Activated T-cell treated with anti-CD3 and anti-CD28 coated beads for 4 hours (primary cell): ENCODE results near the gene RALA.
"Not testable (repeated sequence)": the region's sequence is repeated elsewhere in the genome, so short reads cannot be mapped to it uniquely, and the experiment has no call there.

Experiments
- DNase-seq: peaks from one replicate; pipeline ENCODE4 v3.0.0-alpha.2; 2020

Gene RALA

DNA sequence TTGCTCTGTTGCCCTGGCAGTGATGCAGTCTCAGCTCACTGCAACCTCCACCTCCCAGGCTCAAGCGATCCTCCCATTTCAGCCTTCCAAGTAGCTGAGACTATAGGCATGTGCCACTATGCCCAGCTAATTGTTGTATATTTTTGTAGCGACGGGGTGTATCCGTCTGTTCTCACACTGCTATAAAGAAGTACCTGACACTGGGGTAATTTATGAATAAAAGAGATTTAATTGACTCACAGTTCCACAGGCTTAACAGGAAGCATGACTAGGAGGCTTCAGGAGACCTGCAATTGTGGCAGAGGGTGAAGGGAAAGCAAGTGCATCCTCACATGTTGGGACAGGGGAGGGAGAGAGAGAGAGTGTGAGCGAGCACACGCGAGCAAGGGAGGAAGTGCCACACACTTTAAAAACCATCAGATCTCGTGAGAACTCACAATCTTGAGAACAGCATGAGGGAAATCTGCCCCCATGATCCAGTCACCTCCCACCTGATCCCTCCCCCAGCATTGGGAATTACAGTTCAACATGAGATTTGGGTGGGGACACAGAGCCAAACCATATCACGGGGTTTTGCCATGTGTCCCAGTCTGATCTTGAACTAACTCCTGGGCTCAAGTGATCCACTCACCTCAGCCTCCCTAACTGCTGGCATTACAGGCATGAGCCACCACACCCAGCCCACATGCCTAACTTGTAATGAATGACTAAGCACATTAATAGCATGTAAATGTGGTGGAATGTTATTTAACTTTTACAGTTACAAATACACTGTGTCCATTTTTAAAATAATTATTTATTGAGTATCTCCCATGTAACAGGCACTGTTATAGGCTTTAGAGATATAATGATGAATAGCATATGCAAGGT is 65.5 kb downstream of the RALA start:
- no peak for DNase-seq

DNA sequence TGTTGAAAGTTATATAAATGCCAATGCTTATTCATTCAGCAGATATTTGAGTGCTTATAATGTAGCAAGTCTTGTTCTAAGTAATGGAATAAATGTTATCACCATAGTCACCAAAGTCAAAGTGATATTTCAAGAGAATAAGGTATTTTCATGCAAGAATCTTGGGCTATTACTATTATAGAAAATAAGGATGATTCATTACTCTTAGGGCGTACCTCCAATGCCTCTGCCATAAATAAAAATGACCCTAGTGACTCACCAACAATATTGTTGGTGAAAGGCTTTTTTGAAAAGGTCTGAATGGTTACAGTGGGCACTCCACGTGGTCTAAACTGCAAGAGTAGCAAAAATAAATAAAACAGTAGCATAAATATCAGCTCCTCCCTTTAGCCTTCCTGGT is 68.4 kb downstream of the RALA start:
- no peak for DNase-seq

DNA sequence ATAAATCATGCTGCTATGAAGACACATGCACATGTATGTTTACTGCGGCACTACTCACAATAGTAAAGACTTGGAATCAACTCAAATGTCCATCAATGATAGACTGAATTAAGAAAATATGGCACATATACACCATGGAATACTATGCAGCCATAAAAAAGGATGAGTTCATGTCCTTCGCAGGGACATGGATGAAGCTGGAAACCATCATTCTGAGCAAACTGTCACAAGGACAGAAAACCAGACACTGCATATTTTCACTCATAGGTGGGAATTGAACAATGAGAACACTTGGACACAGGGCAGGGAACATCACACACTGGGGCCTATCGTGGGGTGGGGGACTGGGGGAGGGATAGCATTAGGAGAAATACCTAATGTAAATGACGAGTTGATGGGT is 69.7 kb downstream of the RALA start:
- not testable (repeated sequence) for DNase-seq

DNA sequence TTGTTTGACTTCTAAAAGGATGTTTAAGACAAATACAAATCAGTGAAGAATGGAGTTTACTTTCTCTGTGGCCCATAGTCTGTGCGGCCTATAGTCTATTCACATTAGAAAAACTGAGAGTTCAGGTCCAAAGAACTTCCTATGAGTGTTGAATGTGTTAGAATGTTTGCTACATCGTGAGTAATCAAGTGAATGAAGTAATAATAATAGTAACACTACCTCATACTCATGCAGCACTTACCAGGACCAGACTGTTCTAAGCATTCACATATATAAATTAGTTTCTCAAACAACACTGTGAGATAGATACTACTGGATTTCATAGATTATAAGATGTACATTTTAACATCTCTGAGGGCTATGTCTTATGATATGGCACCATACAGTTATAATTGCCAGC is 70.4 kb downstream of the RALA start:
- DNase-seq, result no peak

DNA sequence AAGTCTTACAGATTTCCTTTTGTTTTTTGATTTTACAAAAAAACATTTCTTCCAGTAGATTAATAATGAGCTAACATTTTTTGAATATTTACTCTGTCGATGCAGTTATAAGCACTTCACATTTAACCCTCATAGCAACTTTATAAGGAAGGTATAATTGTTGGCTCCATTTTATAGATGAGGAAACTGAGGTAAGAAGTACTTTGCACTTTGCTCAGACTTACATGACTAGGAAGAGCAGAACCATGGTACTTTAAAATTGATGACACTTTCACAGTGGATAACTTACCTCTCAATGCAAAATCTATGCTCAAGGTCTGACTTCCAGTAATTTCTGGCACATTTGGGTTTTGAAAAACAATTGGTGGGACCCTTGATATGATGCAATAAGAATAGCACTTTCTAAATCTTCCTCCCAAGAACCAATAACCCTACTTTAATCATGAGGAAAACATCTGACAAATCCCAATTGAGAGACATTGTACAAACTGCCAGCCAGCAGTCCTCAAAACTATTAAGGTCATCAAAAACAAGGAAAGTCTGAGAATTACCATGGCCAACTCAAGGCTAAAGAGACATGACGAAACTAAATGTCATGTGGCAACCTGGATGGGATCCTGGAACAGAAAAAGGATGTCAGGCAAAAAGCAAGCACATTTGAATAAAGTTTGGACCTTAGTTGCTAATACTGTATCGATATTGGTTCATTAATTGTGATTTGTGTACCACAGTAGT is 72.6 kb downstream of the RALA start:
- no peak for DNase-seq

DNA sequence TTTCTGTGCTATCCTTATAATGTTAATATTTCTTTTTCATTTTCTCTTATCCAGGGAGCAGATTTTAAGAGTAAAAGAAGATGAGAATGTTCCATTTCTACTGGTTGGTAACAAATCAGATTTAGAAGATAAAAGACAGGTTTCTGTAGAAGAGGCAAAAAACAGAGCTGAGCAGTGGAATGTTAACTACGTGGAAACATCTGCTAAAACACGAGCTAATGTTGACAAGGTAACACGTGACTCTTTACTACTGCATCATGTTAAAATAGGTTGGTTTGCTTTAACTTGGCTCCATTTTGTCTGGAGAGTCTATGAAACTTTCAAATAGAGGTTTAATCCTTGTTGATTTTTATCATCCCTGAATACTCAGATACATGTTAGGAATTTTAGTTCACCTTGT is 73.3 kb downstream of the RALA start:
- DNase-seq, result no peak

DNA sequence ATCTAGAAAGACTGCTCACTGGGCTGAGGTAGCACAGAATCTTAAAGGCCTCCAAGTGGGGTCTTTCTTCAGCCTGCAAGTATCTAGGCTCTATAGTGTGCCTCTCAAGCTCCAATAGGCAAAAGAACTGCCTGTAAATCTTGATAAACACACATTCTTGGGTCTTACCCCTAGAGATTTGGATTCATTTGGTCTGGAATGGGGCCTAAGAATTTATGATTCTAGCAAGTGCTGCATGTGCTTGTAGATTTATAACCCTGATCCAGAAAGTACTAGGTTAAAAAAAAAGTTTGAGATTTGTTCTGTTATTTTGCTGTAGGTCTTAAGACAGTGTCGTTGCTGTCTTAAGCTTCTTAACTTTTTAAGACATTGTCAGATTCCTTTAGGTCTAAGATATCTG is 74.1 kb downstream of the RALA start:
- DNase-seq, result no peak

DNA sequence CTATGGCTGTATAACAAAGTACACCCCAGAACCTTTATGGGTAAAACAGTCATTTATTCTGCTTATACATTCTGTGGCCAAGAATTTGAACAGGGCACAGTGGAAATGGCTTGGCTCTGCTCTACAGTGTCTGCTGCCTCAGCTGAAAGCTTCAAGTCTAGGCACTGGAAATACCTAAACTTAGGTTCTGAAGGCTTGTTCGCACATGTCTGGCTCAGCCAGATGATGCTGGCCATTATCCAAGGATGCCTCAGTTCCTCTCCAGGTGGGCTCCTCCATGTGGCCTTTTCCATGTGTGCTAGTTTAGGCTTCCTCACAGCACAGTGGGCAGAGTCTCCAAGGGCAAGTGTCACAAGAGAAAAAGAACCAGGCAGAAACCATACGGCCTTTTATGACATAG is 76.8 kb downstream of the RALA start:
- no peak for DNase-seq

DNA sequence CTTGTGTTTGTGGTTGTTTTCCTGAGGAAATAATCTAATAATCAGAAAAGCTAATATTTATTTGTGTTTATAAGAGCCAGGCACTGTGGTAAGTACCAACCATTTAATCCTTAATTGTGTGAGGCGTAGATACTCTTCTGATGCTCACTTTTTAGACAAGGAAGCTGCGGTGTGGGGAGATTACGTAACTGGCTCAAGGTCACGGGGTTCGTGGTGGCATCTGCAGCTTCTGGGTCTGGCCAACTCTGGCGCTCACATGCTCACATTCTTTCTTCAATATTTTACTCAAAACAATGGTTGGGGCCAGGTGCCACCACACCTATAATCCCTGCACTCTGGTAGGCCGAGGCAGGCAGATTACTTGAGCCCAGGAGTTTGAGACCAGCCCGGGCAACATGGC is 77.6 kb downstream of the RALA start:
- DNase-seq, result no peak

DNA sequence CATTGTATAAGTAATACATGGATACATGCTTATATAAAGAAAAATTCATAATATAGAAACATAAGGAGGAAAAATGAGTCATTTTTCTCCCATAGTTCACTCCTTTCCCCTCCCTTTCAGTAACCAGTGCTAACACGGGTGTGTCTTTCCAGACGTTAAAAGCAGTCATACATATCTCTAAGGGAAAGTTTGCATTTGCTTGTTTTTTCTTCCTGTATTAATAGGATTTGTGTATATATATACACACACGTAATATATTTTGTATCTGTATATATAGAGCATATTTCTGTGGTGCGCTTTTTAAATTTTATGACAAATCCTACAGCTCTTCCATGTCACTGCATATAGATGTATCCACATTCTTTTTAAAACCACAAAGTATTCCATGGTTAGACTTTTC is 78.8 kb downstream of the RALA start:
- DNase-seq, result no peak

DNA sequence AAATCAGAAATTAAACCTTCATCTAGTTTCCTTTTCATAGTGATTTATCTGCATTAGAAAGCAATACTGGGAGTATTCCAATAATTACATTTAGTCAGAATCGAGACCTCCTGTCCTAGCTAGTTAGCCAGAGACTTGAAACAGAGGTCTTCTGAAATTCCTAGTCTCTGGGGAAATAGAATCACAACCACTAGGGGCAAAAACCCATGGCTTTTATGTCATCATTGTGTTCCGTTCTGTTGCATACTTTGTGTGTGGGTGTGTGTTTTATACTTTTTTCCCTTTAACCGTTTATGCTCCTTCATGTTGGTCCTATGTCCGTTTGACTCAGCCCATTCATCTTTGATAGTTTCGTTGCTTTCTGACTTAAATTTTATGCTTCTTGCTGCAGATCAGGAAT is 79.8 kb downstream of the RALA start:
- DNase-seq, result no peak

DNA sequence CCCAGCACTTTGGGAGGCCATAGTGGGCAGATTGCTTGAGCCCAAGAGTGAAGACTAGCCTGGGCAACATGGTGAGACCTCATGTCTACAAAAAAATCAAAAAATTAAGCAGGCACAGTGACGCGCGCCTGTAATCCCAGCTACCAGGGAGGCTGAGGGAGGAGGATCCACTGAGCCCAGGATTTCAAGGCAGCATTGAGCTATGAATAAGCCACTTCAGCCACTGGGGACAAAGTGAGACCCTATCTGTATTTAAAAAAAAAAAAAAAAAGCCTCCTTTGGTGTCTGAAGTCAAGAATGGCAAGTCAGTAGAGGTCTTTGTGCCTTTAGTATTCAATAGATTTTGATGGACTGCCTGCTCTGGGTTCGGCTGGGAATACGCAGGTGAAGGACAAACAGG is 85.7 kb downstream of the RALA start:
- no peak for DNase-seq

DNA sequence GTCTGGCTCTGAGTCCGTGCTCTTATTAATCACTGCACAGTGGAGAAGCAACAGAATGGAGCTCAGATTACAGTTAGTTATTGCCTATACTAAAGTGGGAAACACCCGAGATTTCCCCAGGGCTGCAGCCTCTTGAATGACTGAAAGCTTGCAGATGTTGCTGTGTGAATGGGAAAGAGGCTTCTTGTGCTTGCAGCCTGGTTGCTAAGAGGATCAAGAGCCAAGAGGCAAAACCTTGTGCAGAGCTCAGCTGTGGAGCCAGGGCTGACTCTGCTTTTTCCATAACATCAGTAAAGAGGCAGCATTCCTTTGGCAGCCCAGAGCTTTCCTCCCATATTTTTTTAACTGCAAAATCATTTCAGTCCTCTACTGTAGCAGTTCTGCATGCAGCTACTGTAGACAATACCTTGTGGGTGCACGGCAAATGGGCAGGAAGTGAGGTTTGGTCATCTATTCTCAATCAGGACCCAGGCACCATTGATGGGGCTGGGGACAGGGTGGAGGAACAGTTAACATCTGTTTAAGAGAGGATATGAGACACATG is 86.5 kb downstream of the RALA start:
- no peak for DNase-seq

DNA sequence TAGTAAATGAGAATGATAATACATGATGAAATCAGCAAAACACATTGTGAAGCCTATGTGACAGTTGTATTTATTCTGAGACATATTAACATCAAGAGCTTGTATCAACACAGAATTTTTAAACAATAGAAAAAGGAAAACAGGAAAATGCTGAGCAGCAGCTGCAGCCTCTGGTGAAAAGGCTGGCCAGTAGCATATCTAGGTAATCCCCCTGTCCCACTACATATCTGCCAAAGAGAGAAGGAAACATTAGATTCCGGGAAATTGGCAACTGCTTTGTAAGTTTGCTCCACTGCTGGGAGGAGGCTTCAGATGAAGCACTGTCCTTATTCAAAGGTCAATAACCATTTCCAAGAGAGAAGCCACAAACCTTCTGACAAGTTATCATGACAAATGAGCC is 89.4 kb downstream of the RALA start:
- DNase-seq, result no peak

DNA sequence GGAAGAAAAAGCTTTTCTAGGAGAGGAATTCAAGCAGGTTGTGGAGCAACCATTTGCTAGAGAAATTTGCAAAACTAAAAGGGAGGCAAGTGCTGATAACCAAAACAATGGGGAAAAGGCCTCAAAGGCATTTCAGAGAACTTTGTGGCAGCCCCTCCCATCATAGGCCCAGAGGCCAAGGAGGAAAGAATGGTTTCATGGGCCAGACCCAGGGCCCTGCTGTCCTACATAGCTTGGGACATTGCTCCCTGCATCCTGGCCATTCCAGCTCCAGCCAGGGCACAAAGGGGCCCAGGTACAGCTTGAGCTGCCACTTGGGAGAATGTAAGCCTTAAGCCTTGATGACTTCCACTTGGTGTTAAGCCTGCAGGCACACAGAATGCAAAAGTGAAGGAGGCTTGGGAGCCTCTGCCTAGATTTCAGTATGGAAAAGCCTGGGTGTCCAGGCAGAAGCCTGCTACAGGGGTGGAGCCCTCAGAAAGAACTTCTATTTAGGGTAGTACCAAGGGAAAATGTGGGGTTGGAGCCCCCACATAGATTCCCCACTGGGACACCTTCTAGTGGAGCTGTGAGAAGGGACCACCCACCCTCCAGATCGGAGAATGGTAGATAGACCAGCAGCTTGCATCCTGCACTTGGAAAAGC is 91.2 kb downstream of the RALA start:
- no peak for DNase-seq

DNA sequence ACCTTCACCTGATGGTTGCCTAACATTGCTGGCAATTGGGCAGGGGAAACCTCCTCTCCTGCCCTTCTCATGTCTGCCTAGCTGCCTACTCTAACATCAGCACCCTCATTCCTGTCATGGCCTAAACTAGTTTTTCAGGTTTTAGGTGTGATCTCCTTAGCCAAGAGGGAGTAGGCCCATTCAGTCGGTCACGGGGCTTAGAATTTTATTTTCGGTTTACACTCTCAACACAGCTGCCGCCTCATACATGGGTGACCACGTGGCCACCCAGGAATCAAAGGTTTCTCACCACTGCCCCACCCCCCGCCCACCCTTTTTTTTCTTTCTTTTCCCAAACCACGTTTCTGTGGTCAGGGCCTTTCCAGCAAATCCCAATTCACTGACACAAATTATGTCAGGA is 97.2 kb downstream of the RALA start:
- no peak for DNase-seq

DNA sequence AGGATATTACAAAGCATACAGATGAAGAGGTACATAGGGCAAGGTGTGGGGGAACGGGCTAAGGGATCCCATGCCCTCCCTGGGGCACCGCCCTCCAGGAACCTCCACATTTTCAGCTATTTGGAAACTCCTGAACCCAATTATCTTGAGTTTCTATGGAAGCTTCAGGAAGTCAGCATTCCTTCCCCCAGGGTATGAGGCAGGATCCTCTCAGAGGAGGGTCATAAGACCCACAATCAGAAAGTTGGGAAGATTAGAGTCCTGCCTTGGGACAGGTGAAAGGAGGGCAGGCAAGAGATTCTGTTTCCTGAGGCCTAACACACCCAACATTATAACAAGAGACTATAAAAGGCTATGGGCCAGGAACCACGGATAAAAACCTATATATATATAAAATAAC is 98.0 kb downstream of the RALA start:
- no peak for DNase-seq

DNA sequence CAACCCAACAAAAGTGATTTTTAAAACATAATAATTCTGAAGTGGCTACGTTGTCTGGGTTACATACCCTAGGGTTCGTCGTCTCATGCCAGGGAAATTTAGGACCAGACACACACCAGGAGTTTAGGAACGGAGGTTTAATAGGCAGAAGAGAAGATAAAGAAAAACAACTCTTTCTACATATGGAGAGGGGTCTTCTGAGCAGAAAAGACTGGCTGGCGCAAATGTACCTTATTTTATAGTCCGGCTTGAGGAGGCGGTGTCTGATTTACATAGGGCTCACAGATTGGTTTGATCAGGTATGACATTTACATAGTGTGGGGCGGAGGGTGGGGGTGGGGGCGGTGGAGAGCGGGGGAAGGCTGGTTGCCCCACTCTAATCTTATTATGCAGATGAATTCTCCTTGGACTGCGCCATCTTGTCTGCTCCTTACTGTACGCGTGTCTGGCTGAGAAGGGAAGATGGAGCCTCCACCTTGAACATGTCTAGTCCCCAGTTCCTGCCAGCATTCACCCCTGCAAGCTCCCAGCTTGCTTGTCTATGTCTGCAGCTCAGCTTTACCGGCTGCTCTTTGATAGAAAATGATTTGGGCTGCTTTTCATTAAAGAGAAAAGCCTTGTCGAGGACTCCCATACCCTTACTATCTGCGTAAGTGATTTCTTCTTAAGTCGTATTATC is 98.7 kb downstream of the RALA start:
- no peak for DNase-seq

DNA sequence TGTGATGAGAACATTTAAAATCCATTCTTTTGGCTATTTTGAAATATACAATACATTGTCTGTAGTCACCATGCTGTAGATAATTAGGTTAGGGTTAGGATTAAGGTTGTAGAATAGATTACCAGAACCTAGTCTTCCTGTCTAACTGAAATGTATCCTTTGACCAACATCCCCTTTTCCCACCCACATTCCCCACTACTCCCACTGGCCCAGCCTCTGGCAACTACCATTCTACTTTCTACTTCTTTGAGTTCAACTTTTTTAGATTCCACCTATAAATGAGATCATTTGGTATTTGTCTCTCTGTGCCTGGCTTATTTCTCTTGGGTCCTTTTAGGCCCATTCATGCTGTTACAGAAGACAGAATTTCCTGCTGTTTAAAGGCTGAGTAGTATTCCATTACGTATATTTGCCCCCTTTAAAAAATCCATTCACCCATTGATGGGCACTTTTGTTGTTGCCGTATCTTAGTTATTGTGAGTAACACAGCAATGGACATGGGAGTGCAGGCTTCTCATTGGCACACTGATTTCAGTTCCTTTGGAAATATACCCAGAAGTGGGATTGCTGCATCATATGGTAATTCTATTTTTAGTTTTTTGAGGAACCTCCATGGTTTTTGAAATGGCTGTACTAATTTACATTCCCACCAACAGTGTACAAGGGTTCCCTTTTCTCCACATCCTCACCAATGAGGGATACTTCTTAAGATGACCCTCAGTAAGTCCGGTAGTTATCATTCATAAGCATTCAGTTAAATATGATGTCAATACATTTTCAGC is 104.0 kb downstream of the RALA start:
- DNase-seq, result no peak

DNA sequence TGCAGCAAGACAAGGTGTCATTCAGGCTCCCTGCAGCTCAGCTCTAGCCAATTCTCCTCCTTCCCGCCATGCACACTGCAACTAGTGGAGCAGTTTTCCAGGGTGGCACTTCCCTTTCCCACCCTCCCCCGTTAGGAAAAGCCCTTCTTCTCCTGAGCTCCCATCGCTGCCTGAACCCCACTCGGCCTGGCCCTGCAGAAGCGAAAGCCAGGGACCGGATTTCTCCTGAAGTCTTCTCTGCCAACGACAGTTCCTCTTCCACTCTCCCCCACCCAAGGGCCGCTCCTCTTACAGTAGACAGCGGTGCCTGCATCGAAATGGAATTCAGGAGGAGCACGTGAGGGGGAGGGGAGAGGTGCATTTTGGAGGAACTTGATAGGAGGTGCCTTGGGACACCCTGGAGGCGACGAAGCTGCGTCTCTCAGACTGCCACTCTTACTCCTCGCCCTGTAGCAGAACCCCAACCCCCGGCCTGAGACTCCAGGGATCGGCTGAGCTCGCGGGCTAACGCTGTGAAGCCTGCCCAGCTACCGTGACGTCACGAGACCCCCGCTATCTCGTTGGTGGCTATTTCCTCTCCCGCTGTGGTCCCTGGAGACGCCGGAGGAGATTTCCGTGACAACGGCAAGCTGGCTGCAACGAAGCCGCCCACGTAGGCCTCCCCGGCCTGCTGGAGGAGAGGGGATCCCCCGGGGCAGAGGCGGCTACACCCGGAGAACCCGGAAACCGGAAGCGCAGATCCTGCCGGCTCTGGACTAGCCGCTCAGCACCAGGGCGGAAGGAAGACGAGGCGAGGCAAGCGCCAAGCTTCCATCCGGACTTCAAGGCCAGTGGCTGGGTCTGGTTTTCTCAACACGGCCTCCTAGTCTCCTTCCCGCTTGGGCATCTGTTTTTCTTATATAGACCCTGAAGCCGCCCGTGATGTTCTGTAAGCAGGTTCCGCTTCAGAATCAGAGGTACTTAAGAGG is 109.7 kb downstream of the RALA start:
- DNase-seq, result peak; percentile 96
